DOHH2 (cell line): ENCODE data around the gene H3-3A.

Experiments
- EZH2phosphoT487 ChIP-seq: fragments of 200-600 bp; sonication (generic); IDR thresholded peaks from 2 replicates; pipeline ENCODE4 v1.6.1; 2017; ENCODE audit warnings: borderline replicate concordance, mild to moderate bottlenecking, antibody characterized with exemption, low read length, moderate library complexity, mixed read lengths
- TF ChIP-seq, protein P1 (sequence below): fragments of 200-600 bp; sonication (generic); IDR thresholded peaks from one replicate; pipeline ENCODE4 v1.5.1; 2014; ENCODE audit warnings: antibody characterized with exemption, mild to moderate bottlenecking, low read depth, low read length; ENCODE audit not compliant: poor library complexity, severe bottlenecking

DNA sequence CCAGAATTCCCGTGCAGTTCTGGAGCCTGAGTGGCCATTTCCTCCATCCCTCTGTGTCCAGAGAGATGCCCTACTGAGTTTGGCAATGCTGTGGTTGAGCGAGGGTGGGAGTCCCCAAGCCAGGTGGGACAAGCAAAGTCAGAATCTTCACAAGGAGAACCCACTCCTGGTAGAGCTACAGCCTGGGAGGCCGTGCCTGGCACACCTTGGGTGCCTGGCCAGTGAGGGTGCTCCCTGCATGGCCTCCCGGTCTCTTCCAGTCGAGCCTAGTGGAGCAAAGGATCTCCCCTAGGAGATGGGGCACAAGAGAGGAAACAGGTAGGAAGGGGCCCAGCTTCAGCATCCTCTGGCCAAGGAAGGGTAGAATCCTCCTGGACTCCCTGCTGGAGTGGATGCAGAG is 57.9 kb downstream of the H3-3A start:
- TF ChIP-seq, protein P1, sequence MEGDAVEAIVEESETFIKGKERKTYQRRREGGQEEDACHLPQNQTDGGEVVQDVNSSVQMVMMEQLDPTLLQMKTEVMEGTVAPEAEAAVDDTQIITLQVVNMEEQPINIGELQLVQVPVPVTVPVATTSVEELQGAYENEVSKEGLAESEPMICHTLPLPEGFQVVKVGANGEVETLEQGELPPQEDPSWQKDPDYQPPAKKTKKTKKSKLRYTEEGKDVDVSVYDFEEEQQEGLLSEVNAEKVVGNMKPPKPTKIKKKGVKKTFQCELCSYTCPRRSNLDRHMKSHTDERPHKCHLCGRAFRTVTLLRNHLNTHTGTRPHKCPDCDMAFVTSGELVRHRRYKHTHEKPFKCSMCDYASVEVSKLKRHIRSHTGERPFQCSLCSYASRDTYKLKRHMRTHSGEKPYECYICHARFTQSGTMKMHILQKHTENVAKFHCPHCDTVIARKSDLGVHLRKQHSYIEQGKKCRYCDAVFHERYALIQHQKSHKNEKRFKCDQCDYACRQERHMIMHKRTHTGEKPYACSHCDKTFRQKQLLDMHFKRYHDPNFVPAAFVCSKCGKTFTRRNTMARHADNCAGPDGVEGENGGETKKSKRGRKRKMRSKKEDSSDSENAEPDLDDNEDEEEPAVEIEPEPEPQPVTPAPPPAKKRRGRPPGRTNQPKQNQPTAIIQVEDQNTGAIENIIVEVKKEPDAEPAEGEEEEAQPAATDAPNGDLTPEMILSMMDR, result no peak
- no peak for TF ChIP-seq EZH2phosphoT487
